ENCODE data around the gene CST7. TPM values are rescaled to one million over a fixed set of nuclear protein-coding genes. Genes with fewer than 3 reads are reported as not detected.

Gene CST7
- total RNA-seq, 1 experiment from 2014 or later, result not detected

DNA sequence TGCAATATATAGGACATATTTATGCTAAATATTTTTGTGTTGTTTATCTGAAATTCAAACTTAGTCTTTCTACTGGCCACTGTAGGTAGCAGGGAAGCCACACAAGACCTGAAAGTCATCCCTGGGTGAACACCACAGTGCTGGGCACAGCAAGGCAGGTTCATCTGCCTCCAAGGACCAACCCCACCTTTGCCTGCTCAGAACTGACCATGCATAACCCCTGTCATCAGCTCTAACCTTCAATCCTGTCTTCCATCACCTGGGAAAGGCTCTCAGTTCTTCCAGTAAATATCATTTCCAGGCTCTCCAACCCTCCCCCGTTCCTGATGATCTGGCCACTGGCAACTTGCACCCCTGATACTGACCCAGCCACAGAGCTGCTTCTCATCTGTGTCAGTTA lies 32.7 kb upstream of the CST7 start:
- H4K20me1 ChIP-seq (ENCODE audit: low read length), result no peaks in the 10 kb centered on the region
- no peak for DNase-seq
- peaks cover 51% of the 10 kb centered on the region for H3K27me3 ChIP-seq (ENCODE audit: low read length)
- CTCF ChIA-PET, result no interaction called here
- no peak for ATAC-seq
- intact Hi-C loops (cut with micrococcal nuclease), result loop anchor here (5.0 kb wide), 1 partner anchor 979 kb away; no protein-coding TSS in a partner anchor
- H3K36me3 ChIP-seq (ENCODE audit: low read depth, low read length), result no peaks in the 10 kb centered on the region
- no peaks in the 10 kb centered on the region for H3K9me2 ChIP-seq (replicated peaks; ENCODE audit: low read length)
- H3K79me2 ChIP-seq (ENCODE audit: low read length), result no peaks in the 10 kb centered on the region
- no peak overlapping the region for H3K9ac ChIP-seq (ENCODE audit: low read length)
- BruUV-seq (replicated peaks), result no TSS peak
- H3F3A ChIP-seq (ENCODE audit: low read length, unreplicated experiment), result no peaks in the 10 kb centered on the region
- no peaks in the 10 kb centered on the region for H3K4me1 ChIP-seq (ENCODE audit: insufficient read depth, low read length)
- no peak overlapping the region for H3K27ac ChIP-seq (ENCODE audit: low read length)
- TF ChIP-seq, protein P1, sequence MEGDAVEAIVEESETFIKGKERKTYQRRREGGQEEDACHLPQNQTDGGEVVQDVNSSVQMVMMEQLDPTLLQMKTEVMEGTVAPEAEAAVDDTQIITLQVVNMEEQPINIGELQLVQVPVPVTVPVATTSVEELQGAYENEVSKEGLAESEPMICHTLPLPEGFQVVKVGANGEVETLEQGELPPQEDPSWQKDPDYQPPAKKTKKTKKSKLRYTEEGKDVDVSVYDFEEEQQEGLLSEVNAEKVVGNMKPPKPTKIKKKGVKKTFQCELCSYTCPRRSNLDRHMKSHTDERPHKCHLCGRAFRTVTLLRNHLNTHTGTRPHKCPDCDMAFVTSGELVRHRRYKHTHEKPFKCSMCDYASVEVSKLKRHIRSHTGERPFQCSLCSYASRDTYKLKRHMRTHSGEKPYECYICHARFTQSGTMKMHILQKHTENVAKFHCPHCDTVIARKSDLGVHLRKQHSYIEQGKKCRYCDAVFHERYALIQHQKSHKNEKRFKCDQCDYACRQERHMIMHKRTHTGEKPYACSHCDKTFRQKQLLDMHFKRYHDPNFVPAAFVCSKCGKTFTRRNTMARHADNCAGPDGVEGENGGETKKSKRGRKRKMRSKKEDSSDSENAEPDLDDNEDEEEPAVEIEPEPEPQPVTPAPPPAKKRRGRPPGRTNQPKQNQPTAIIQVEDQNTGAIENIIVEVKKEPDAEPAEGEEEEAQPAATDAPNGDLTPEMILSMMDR (conservative IDR thresholded peaks at IDR 0.05; ENCODE audit: low read depth, low read length), result no peak
- TF ChIP-seq EZH2phosphoT487 (IDR thresholded peaks at IDR 0.05; ENCODE audit: borderline replicate concordance, low read length), result no peak
- no peak for TF ChIP-seq EZH2 (IDR thresholded peaks at IDR 0.05; ENCODE audit: low read length, unreplicated experiment)
- POLR2A ChIA-PET (ENCODE audit: unreplicated experiment), result no interaction called here
- H3K9me3 ChIP-seq (ENCODE audit: low read length), result no peaks in the 10 kb centered on the region
- H3K4me3 ChIP-seq (ENCODE audit: low read length), result no peak overlapping the region
- H2AFZ ChIP-seq (ENCODE audit: low read length), result no peak overlapping the region
- H3K4me2 ChIP-seq (ENCODE audit: low read length), result no peak overlapping the region

DNA sequence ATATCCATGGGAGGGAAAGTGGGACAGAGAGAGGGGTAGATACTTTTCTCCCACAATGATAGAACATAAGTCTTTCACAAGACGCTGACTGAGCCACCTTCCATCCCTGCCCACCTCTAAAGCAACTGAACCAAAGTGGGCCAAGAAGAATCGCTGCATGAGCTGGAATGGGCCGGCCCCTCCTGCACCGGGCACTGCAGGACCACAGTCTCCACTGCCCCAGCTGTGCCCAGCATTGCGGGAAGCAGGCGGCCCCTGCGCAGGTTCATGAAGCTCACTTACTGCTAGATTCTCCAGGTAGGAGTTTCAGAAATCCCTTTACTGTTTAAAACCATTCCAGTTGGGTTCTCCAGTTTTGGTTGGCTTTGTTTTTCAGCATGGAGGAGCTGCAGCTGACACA lies 32.0 kb upstream of the CST7 start:
- no peaks in the 10 kb centered on the region for H3K79me2 ChIP-seq (ENCODE audit: low read length)
- H3K4me1 ChIP-seq (ENCODE audit: insufficient read depth, low read length), result no peaks in the 10 kb centered on the region
- CTCF ChIA-PET, result no interaction called here
- H4K20me1 ChIP-seq (ENCODE audit: low read length), result no peaks in the 10 kb centered on the region
- no peak for DNase-seq
- no peak overlapping the region for H3K4me3 ChIP-seq (ENCODE audit: low read length)
- POLR2A ChIA-PET (ENCODE audit: unreplicated experiment), result no interaction called here
- H2AFZ ChIP-seq (ENCODE audit: low read length), result no peak overlapping the region
- H3K36me3 ChIP-seq (ENCODE audit: low read depth, low read length), result no peaks in the 10 kb centered on the region
- no peaks in the 10 kb centered on the region for H3K9me2 ChIP-seq (replicated peaks; ENCODE audit: low read length)
- H3K4me2 ChIP-seq (ENCODE audit: low read length), result no peak overlapping the region
- H3K9me3 ChIP-seq (ENCODE audit: low read length), result no peaks in the 10 kb centered on the region
- no peak overlapping the region for H3K27ac ChIP-seq (ENCODE audit: low read length)
- H3K27me3 ChIP-seq (ENCODE audit: low read length), result peaks cover 44% of the 10 kb centered on the region
- H3K9ac ChIP-seq (ENCODE audit: low read length), result no peak overlapping the region
- ATAC-seq, result no peak
- BruUV-seq (replicated peaks), result no TSS peak
- H3F3A ChIP-seq (ENCODE audit: low read length, unreplicated experiment), result no peaks in the 10 kb centered on the region
- TF ChIP-seq EZH2 (IDR thresholded peaks at IDR 0.05; ENCODE audit: low read length, unreplicated experiment), result no peak
- TF ChIP-seq EZH2phosphoT487 (IDR thresholded peaks at IDR 0.05; ENCODE audit: borderline replicate concordance, low read length), result no peak
- TF ChIP-seq, protein P1 (conservative IDR thresholded peaks at IDR 0.05; ENCODE audit: low read depth, low read length), result no peak
- intact Hi-C loops (cut with micrococcal nuclease), result loop anchor here (5.0 kb wide), 1 partner anchor 980 kb away; no protein-coding TSS in a partner anchor

DNA sequence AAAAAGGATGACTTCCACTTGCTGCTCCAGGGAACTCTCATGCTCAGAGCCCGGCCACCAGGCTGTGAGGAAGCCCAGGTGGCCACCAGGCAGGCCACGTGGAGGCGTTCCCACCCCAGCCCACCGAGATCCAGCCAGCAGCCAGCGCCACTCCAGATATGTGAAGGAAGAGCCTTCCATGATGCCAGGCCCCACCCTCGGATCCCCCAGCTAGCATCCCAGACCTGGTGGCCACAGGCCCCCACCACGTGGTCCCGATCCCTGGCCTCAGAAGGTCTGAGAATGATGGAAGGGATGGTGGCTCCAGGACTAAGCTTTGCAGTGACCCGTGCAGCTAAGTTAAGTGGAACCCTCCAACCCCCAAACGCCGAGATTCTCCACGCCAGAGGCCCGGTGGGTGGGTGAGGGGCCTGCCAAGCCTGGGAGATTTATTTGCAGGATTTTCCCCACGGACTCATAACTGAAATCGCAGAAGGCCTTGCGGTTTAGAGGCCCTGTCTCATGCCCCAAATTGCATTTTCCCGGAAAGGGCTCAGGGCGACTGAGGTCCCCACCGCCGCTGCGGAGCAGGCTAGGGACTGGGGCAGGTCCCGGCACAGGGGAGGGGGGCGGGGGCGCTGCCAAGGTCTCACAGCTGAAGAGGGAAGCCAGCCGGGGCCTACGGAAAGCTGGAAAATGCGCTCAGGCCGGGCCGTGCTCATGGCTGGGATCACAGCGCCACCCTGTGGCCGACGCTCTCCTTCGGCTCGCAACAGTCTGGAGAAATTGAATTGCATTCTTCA lies 31.1 kb upstream of the CST7 start:
- Histone ChIP-seq H3K4me2 (ENCODE audit: low read length) (peak overlapping the region; percentile 54; the same call in 1 of the 2 replicates), H3K9ac (ENCODE audit: low read length) (no peak overlapping the region), H3K79me2 (ENCODE audit: low read length) (no peaks in the 10 kb centered on the region), H4K20me1 (ENCODE audit: low read length) (no peaks in the 10 kb centered on the region), H3F3A (ENCODE audit: low read length, unreplicated experiment) (no peaks in the 10 kb centered on the region), H3K9me2 (replicated peaks; ENCODE audit: low read length) (no peaks in the 10 kb centered on the region), H3K4me3 (ENCODE audit: low read length) (no peak overlapping the region), H3K4me1 (ENCODE audit: insufficient read depth, low read length) (no peaks in the 10 kb centered on the region), H2AFZ (ENCODE audit: low read length) (peak overlapping the region; percentile 49), H3K27ac (ENCODE audit: low read length) (no peak overlapping the region), H3K9me3 (ENCODE audit: low read length) (no peaks in the 10 kb centered on the region), H3K27me3 (ENCODE audit: low read length) (peaks cover 35% of the 10 kb centered on the region), H3K36me3 (ENCODE audit: low read depth, low read length) (no peaks in the 10 kb centered on the region)
- intact Hi-C loops (cut with micrococcal nuclease), result loop anchor here (2.0 to 5.0 kb wide), 2 partner anchors 757 to 981 kb away; no protein-coding TSS in a partner anchor
- CTCF ChIA-PET, result interaction anchor here (0.7 kb wide), 1 partner anchor 1454 kb away, joined by 4 read pairs; no protein-coding TSS in a partner anchor
- no TSS peak for BruUV-seq (replicated peaks)
- peak; percentile 80 for DNase-seq
- TF ChIP-seq, protein P1 (conservative IDR thresholded peaks at IDR 0.05; ENCODE audit: low read depth, low read length), result peak; percentile 95
- TF ChIP-seq EZH2phosphoT487 (IDR thresholded peaks at IDR 0.05; ENCODE audit: borderline replicate concordance, low read length), result no peak
- no peak for TF ChIP-seq EZH2 (IDR thresholded peaks at IDR 0.05; ENCODE audit: low read length, unreplicated experiment)
- POLR2A ChIA-PET (ENCODE audit: unreplicated experiment), result no interaction called here
- peak; percentile 98 for ATAC-seq
